PC-9 (cell line): ENCODE measurements around the gene SIGLEC15.

Source experiments
- CTCF ChIP-seq: fragments of 200-600 bp; sonication (generic); conservative IDR thresholded peaks from 2 replicates; pipeline ENCODE4 v1.6.1; 2017; ENCODE audit warnings: mixed run types, antibody characterized with exemption, mild to moderate bottlenecking, moderate library complexity
- EZH2 ChIP-seq: fragments of 200-600 bp; sonication (generic); IDR thresholded peaks from 2 replicates; pipeline ENCODE4 v1.8.0; 2017; ENCODE audit warnings: antibody characterized with exemption, low read depth

- TF ChIP-seq CTCF (no peak), EZH2 (no peak)
Measured at GRCh38 chr18:45828917-45829811, 3.7 kb downstream of the SIGLEC15 start.
